HCT116 (cell line): ENCODE measurements around the gene SPTB. TPM values are rescaled to one million over a fixed set of nuclear protein-coding genes. Genes with fewer than 3 reads are reported as not detected.

ENCODE experiments used
- ATAC-seq: fragments of 200-7000 bp; cut with Tn5 transposase; 2 replicates; pipeline ENCODE4 v1.9.1; 2020; ENCODE audit warnings: mild to moderate bottlenecking, moderate library complexity
- BruUV-seq: library from RNA; stranded (reverse); fragments of 400-500 nt; replicated peaks from 2 replicates; lab custom pipeline; 2021; lab: Mats Ljungman, UMichigan
- CTCF ChIA-PET: fragments of 300-600 bp; sonication (Branson Sonifier 250); formaldehyde crosslinking; loops from one replicate; lab custom pipeline; 2021; ENCODE audit warnings: antibody characterized with exemption; lab: Charles Lee
- POLR2A ChIA-PET: fragments of 300-600, 350-600 bp; sonication (Branson Sonifier 250); formaldehyde crosslinking; loops from one replicate; lab custom pipeline; 2021; ENCODE audit warnings: antibody characterized with exemption; lab: Charles Lee
- RAD21 ChIA-PET, 2 experiments: fragments of 300-600 bp; sonication (Branson Sonifier 250); formaldehyde crosslinking; loops; one replicate each; lab custom pipeline; 2023; ENCODE audit warnings: low total read pairs in 2 of 2; ENCODE audit not compliant: uncharacterized antibody in 2 of 2, unreplicated experiment in 2 of 2, low non-redundant PET in 1 of 2; lab: Charles Lee
- DNase-seq: peaks from one replicate; pipeline ENCODE4 v3.0.0-alpha.2; 2010; ENCODE audit warnings: low read depth, low spot score
- H2AFZ ChIP-seq: fragments of 200-600 bp; shearing (Covaris generic), sonication (generic); 2 replicates; pipeline ENCODE4 v1.6.1; 2017; ENCODE audit warnings: low read depth, mixed run types, mixed read lengths, antibody characterized with exemption, low read length; ENCODE audit not compliant: poor library complexity, severe bottlenecking
- H3K27ac ChIP-seq: 2 replicates; pipeline ENCODE4 v1.5.1; 2012; ENCODE audit warnings: low read depth, low read length
- H3K27me3 ChIP-seq: fragments of 200-600 bp; sonication (generic); 2 replicates; pipeline ENCODE4 v1.6.1; 2016; ENCODE audit warnings: mixed run types, low read length, mixed read lengths; ENCODE audit not compliant: insufficient read depth
- H3K36me3 ChIP-seq, 2 experiments: fragments of 200-500 bp in 1 of 2; fragments of 200-600 bp in 1 of 2; sonication (Bioruptor generic) in 1 of 2; sonication (generic) in 1 of 2; 2 replicates each; pipeline versions ENCODE4 v1.5.1 to v1.6.1; 2014 to 2016; ENCODE audit warnings: low read length in 2 of 2, inconsistent platforms in 1 of 2, mixed read lengths in 1 of 2, mixed run types in 1 of 2; ENCODE audit not compliant: insufficient read depth in 2 of 2, control insufficient read depth in 1 of 2
- H3K4me1 ChIP-seq, 2 experiments: fragments of 200-600 bp in 1 of 2; sonication (generic) in 1 of 2; 2 replicates each; pipeline versions ENCODE4 v1.5.1 to v1.6.1; 2012 to 2017; ENCODE audit warnings: low read length in 2 of 2, inconsistent platforms in 1 of 2, mild to moderate bottlenecking in 1 of 2, mixed read lengths in 1 of 2, mixed run types in 1 of 2, moderate library complexity in 1 of 2; ENCODE audit not compliant: insufficient read depth in 2 of 2, control insufficient read depth in 1 of 2
- H3K4me2 ChIP-seq: fragments of 200-600 bp; sonication (generic); 2 replicates; pipeline ENCODE4 v1.6.1; 2017; ENCODE audit warnings: mixed run types, low read length, mixed read lengths
- H3K4me3 ChIP-seq, 2 experiments: fragments of 200-600 bp in 1 of 2; sonication (generic) in 1 of 2; replicated peaks in 1 of 2; 2 replicates each; pipeline ENCODE4 v1.5.1; 2011 to 2016; ENCODE audit warnings: low read length in 2 of 2, control low read depth in 1 of 2, low read depth in 1 of 2, mild to moderate bottlenecking in 1 of 2, mixed read lengths in 1 of 2, mixed run types in 1 of 2
- H3K79me2 ChIP-seq: fragments of 200-600 bp; sonication (generic); 2 replicates; pipeline ENCODE4 v1.6.1; 2017; ENCODE audit warnings: mild to moderate bottlenecking, mixed run types, low read length, moderate library complexity, mixed read lengths; ENCODE audit not compliant: insufficient read depth
- H3K9ac ChIP-seq: fragments of 200-600 bp; sonication (generic); 2 replicates; pipeline ENCODE4 v1.6.1; 2016; ENCODE audit warnings: low read length, mixed read lengths
- H3K9me2 ChIP-seq: fragments of 200-600 bp; sonication (generic), shearing (Covaris generic); 2 replicates; pipeline ENCODE4 v1.6.1; 2017; ENCODE audit warnings: mixed run types, mild to moderate bottlenecking, moderate library complexity; ENCODE audit not compliant: insufficient read depth
- H3K9me3 ChIP-seq, 2 experiments: fragments of 200-500 bp in 1 of 2; fragments of 200-600 bp in 1 of 2; sonication (Bioruptor generic) in 1 of 2; sonication (generic) in 1 of 2; 2 replicates each; pipeline ENCODE4 v1.6.1; 2014 to 2017; ENCODE audit warnings: low read length in 2 of 2, mixed read lengths in 2 of 2, inconsistent platforms in 1 of 2, low read depth in 1 of 2, mild to moderate bottlenecking in 1 of 2, mixed run types in 1 of 2, moderate library complexity in 1 of 2; ENCODE audit not compliant: control insufficient read depth in 1 of 2, insufficient read depth in 1 of 2
- H4K20me1 ChIP-seq: fragments of 200-600 bp; sonication (generic), shearing (Covaris generic); 2 replicates; pipeline ENCODE4 v1.6.1; 2017; ENCODE audit warnings: mixed run types, mild to moderate bottlenecking, moderate library complexity; ENCODE audit not compliant: insufficient read depth
- ATF3 ChIP-seq: IDR thresholded peaks from 2 replicates; pipeline ENCODE4 v1.6.1; 2012
- CBX3 ChIP-seq: IDR thresholded peaks from 2 replicates; pipeline ENCODE4 v1.6.1; 2012; ENCODE audit warnings: low read depth
- CEBPB ChIP-seq: IDR thresholded peaks from 2 replicates; pipeline ENCODE4 v1.6.1; 2012; ENCODE audit warnings: low read depth
- CTCF ChIP-seq, 3 experiments: fragments of 200-600 bp in 1 of 3; sonication (generic) in 1 of 3; IDR thresholded peaks in 2 of 3; conservative IDR thresholded peaks in 1 of 3; 2 replicates each; pipeline ENCODE4 v1.5.1; 2012 to 2017; ENCODE audit warnings: low read depth in 2 of 3, low read length in 2 of 3, antibody characterized with exemption in 1 of 3, borderline replicate concordance in 1 of 3, control low read depth in 1 of 3, mild to moderate bottlenecking in 1 of 3, mixed read lengths in 1 of 3, mixed run types in 1 of 3, moderate library complexity in 1 of 3; ENCODE audit not compliant: insufficient read depth in 1 of 3
- ELF1 ChIP-seq: IDR thresholded peaks from 2 replicates; pipeline ENCODE4 v1.6.1; 2012; ENCODE audit warnings: low read depth, borderline replicate concordance
- EZH2phosphoT487 ChIP-seq: fragments of 200-600 bp; IDR thresholded peaks from 2 replicates; pipeline ENCODE4 v1.6.1; 2018; ENCODE audit warnings: antibody characterized with exemption, borderline replicate concordance
- FOSL1 ChIP-seq: IDR thresholded peaks from 2 replicates; pipeline ENCODE4 v1.6.1; 2012; ENCODE audit warnings: low read depth
- JUND ChIP-seq: IDR thresholded peaks from 2 replicates; pipeline ENCODE4 v1.6.1; 2012
- MAX ChIP-seq: IDR thresholded peaks from 2 replicates; pipeline ENCODE4 v1.6.1; 2012
- POLR2A ChIP-seq: IDR thresholded peaks from 2 replicates; pipeline ENCODE4 v1.7.0; 2011; ENCODE audit warnings: borderline replicate concordance; ENCODE audit not compliant: insufficient read depth, insufficient read length; ENCODE audit errors: extremely low read depth
- POLR2AphosphoS5 ChIP-seq: IDR thresholded peaks from 2 replicates; pipeline ENCODE4 v1.6.1; 2011; ENCODE audit warnings: mild to moderate bottlenecking, low read depth, low read length, moderate library complexity
- REST ChIP-seq: IDR thresholded peaks from 2 replicates; pipeline ENCODE4 v1.6.1; 2012; ENCODE audit warnings: low read depth
- SIN3A ChIP-seq: IDR thresholded peaks from 2 replicates; pipeline ENCODE4 v1.6.1; 2012; ENCODE audit warnings: low read depth
- SP1 ChIP-seq: IDR thresholded peaks from 2 replicates; pipeline ENCODE4 v1.6.1; 2012; ENCODE audit warnings: low read depth
- SRF ChIP-seq: IDR thresholded peaks from 2 replicates; pipeline ENCODE4 v1.6.1; 2012; ENCODE audit warnings: low read depth
- TCF7L2 ChIP-seq: IDR thresholded peaks from 2 replicates; pipeline ENCODE4 v1.7.0; 2011; ENCODE audit warnings: borderline replicate concordance, inconsistent platforms; ENCODE audit not compliant: insufficient read depth, insufficient read length; ENCODE audit errors: extremely low read depth
- YY1 ChIP-seq: IDR thresholded peaks from 2 replicates; pipeline ENCODE4 v1.6.1; 2011; ENCODE audit warnings: low read length, low read depth, moderate library complexity, mild to moderate bottlenecking; ENCODE audit not compliant: insufficient replicate concordance; ENCODE audit errors: extremely low read depth
- ZBTB33 ChIP-seq: IDR thresholded peaks from 2 replicates; pipeline ENCODE4 v1.6.1; 2011; ENCODE audit warnings: mild to moderate bottlenecking, low read length, moderate library complexity; ENCODE audit not compliant: insufficient replicate concordance; ENCODE audit errors: extremely low read depth
- ZFX ChIP-seq: fragments of 450-650 bp; IDR thresholded peaks from 2 replicates; pipeline ENCODE4 v1.6.1; 2017
- ZNF274 ChIP-seq: fragments of 200-500 bp; sonication (Bioruptor generic); IDR thresholded peaks from 2 replicates; pipeline ENCODE4 v1.6.1; 2014; ENCODE audit warnings: mild to moderate bottlenecking, low read depth, low read length, inconsistent platforms
- intact Hi-C: fragments of 100-400 bp; cut with micrococcal nuclease; formaldehyde crosslinking; loops from 2 replicates; pipeline ENCODE4 v1.10.0; 2022
- total RNA-seq: library from RNA; stranded (reverse); gene quantifications from one replicate; pipeline ENCODE4 v1.2.1, GENCODE V29; 2021; ENCODE audit not compliant: unreplicated experiment

The SPTB gene
- total RNA-seq, 1 experiment from 2014 or later: 4.2 TPM

- DNase-seq: no peak
These were observed 44.3 kb downstream of the SPTB start for GRCh38 chr14:64835431-64835830.

More at GRCh38 chr14:64835431-64835830, 44.3 kb downstream of the SPTB start:
- no peaks in the 10 kb centered on the region for H3K27me3 ChIP-seq
- no peak for ATAC-seq
- H3K36me3 ChIP-seq: no peaks in the 10 kb centered on the region
- POLR2A ChIA-PET: no interaction called here
- H3K4me3 ChIP-seq: no peak overlapping the region
- no peak overlapping the region for H2AFZ ChIP-seq
- H3K79me2 ChIP-seq: no peaks in the 10 kb centered on the region
- H4K20me1 ChIP-seq: no peaks in the 10 kb centered on the region
- H3K9me3 ChIP-seq: no peaks in the 10 kb centered on the region
- RAD21 ChIA-PET: no interaction called here
- H3K27ac ChIP-seq: no peak overlapping the region
- H3K9me2 ChIP-seq: no peaks in the 10 kb centered on the region
- H3K4me1 ChIP-seq: peaks cover 6 to 11% of the 10 kb centered on the region in 2 experiments; a peak in 3 of 4 replicates
- CTCF ChIA-PET: interaction anchor here (1.4 kb wide), 1 partner anchor 12 kb away, joined by 3 read pairs; no protein-coding TSS in a partner anchor
- intact Hi-C loops: no loop called here
- no peak overlapping the region for H3K9ac ChIP-seq
- no peak overlapping the region for H3K4me2 ChIP-seq
- no TSS peak for BruUV-seq
- no peak for TF ChIP-seq MAX
- no peak for TF ChIP-seq JUND
- TF ChIP-seq SRF: no peak
- no peak for TF ChIP-seq ZBTB33
- TF ChIP-seq POLR2AphosphoS5: no peak
- no peak for TF ChIP-seq TCF7L2
- no peak for TF ChIP-seq CTCF (IDR thresholded peaks at IDR 0.05 in 2 of 3, conservative IDR thresholded peaks at IDR 0.05 in 1 of 3; ENCODE audit: borderline replicate concordance in 1 of 3, insufficient read depth in 1 of 3, low read depth in 2 of 3, low read length in 2 of 3)
- no peak for TF ChIP-seq ATF3
- no peak for TF ChIP-seq CBX3
- no peak for TF ChIP-seq REST
- no peak for TF ChIP-seq ELF1
- TF ChIP-seq CEBPB: no peak
- no peak for TF ChIP-seq FOSL1
- no peak for TF ChIP-seq ZNF274
- no peak for TF ChIP-seq EZH2phosphoT487
- TF ChIP-seq ZFX: no peak
- TF ChIP-seq YY1: no peak
- no peak for TF ChIP-seq SIN3A
- TF ChIP-seq SP1: no peak
- TF ChIP-seq POLR2A: no peak
